ENCODE data around the gene PCCA.

The PCCA gene

DNA sequence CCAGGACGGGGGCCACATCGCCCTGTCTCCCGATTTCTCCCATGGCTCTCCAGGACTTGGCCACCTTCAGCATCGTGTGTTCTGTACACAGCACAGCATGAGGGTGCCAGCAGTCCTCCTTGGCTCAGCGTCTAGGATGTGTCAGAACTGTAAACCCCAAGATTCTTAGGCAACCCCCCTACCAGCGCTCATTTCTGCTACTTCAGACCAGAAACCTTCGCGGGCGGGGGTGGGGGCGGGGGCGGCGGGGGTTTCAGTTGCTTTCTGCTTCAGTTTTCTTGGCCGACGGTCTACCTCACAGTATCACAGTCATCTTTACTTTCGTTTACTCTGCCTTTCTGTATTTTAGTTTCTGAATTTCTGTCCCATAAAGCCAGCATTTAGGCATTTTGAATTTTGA is 417.3 kb downstream of the PCCA start:
- in situ Hi-C loops (cut with MboI; ENCODE audit: low sequenced_read_pairs, unreplicated experiment), result loop anchor here (25.0 kb wide), 1 partner anchor 594 kb away; no protein-coding TSS in a partner anchor

DNA sequence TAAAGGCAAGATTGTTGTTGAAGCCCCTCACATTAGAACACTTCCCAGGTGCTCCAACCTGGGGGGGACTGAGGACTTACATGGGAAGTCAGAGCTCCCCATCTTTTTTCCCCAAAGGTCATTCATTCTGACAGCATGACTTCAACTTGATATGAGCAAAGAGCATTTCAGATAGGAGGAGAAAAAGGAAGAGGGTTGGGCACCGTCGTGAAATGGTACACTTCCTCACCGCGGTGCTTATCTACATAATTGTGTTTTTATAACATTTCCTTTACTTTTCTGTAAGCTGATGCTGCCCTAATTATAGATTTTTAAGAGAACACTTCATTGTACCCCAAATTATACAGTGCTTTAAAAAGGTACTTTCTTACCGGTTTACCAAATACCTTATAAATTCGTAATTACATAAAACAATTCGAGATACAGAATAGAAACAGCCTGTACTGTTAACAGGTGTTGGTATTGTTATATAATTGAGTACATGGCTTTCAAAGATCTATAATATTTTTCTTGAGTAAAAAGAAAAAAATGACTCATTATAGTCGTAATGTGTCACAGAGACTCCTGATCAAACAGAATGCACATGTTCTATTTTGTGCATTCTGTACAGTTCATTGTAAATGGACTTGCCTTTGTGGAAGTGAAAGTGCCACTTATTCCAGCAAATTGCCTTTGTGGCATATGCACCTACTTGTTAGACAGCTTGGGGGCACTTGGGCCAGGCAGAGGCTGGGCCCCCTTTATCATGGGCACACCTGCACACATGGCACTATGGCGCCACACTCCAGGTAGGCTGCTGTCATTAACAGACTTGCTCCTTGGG is 417.9 kb downstream of the PCCA start:
- no peak for DNase-seq (ENCODE audit: low spot score)
- in situ Hi-C loops (cut with MboI; ENCODE audit: low sequenced_read_pairs, unreplicated experiment), result loop anchor here (25.0 kb wide), 1 partner anchor 595 kb away; no protein-coding TSS in a partner anchor

More for the DNA sequence above, 417.3 kb downstream of the PCCA start:
- DNase-seq (ENCODE audit: low spot score), result peak; percentile 74
- TF ChIP-seq, protein P1, sequence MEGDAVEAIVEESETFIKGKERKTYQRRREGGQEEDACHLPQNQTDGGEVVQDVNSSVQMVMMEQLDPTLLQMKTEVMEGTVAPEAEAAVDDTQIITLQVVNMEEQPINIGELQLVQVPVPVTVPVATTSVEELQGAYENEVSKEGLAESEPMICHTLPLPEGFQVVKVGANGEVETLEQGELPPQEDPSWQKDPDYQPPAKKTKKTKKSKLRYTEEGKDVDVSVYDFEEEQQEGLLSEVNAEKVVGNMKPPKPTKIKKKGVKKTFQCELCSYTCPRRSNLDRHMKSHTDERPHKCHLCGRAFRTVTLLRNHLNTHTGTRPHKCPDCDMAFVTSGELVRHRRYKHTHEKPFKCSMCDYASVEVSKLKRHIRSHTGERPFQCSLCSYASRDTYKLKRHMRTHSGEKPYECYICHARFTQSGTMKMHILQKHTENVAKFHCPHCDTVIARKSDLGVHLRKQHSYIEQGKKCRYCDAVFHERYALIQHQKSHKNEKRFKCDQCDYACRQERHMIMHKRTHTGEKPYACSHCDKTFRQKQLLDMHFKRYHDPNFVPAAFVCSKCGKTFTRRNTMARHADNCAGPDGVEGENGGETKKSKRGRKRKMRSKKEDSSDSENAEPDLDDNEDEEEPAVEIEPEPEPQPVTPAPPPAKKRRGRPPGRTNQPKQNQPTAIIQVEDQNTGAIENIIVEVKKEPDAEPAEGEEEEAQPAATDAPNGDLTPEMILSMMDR (IDR thresholded peaks at IDR 0.05; ENCODE audit: borderline replicate concordance, control extremely low read depth, extremely low read depth, insufficient read depth, missing control alignments), result no peak

DNA sequence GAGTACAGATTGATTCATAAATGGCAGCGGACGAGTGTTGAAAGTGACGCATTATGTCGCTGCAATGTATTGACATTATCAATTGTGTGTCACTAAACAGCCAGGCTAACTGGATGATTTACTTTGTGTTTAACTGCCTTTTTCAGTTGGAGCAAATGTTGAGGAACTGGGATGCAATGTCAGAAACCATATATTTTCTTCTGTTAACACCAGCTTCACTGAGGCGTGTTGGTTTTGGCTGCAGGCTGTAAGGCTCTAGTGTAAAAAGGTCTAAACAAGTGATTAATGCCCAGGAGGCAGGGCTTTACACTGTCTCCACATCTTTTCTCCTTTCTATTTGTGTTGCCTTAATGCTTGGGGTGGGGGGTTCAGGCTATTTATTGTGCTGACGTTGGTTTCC is 419.6 kb downstream of the PCCA start:
- no peak for DNase-seq (ENCODE audit: low spot score)

More for the DNA sequence above, 417.9 kb downstream of the PCCA start:
- TF ChIP-seq, protein P1 (IDR thresholded peaks at IDR 0.05; ENCODE audit: borderline replicate concordance, control extremely low read depth, extremely low read depth, insufficient read depth, missing control alignments), result no peak

DNA sequence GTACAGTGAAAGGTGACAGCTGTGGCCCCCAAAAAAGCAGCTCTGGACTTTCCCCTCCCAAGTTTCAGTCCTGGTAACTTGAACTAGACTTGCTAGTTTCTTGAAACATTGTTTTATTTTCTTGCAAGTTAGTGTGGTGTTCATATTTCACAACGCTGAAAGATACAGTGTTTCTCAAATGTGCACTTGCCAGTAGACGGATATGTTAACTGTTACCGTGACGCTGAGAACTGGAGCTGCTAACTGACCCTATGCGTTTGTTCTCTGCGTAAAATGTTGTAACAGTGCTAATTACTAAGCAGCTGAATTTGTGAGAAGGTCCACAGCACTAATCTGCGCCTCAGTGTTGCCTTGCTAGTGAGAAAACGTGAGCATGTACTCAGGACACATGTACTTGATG is 420.1 kb downstream of the PCCA start:
- DNase-seq (ENCODE audit: low spot score), result no peak
- in situ Hi-C loops (cut with MboI; ENCODE audit: low sequenced_read_pairs, unreplicated experiment), result loop anchor here (25.0 kb wide), 1 partner anchor 597 kb away; no protein-coding TSS in a partner anchor
- TF ChIP-seq, protein P1 (IDR thresholded peaks at IDR 0.05; ENCODE audit: borderline replicate concordance, control extremely low read depth, extremely low read depth, insufficient read depth, missing control alignments), result no peak

More for the DNA sequence above, 419.6 kb downstream of the PCCA start:
- in situ Hi-C loops (cut with MboI; ENCODE audit: low sequenced_read_pairs, unreplicated experiment), result loop anchor here (25.0 kb wide), 1 partner anchor 596 kb away; no protein-coding TSS in a partner anchor
- TF ChIP-seq, protein P1 (IDR thresholded peaks at IDR 0.05; ENCODE audit: borderline replicate concordance, control extremely low read depth, extremely low read depth, insufficient read depth, missing control alignments), result no peak

DNA sequence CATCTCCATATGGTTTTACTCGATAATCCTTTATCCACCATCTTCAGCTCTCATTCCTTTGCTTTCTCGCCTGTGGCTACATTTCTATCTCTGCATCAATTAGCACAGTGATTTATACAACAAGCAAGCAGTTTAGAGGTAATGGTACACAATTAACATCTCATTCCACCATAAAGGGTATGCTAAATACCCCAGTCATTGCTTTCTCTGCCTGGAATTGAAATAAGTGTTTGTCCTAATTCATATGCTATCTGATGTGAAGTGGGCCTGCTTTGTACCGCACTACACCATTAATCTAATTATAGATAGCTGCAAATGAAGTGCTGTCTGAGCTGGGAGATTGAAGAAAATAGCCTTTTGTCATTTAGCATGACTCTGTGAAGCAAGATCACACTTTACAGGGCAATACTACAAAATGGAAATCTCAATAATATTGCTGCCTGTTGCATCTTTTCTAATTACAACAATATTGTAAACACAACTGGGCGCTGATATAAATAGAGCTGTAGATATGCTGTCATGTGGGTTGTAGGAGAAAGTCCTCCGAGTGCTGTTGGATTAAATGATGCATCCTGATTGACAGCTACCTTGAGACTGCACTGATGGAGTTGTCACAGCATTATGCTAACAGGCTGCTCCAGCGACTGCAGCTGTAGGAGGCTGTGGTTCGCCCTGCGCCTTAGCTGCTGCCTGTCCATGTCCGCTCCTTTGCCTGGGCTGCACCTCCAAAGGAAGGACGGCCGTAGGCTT is 421.5 kb downstream of the PCCA start:
- TF ChIP-seq, protein P1 (IDR thresholded peaks at IDR 0.05; ENCODE audit: borderline replicate concordance, control extremely low read depth, extremely low read depth, insufficient read depth, missing control alignments), result no peak
- in situ Hi-C loops (cut with MboI; ENCODE audit: low sequenced_read_pairs, unreplicated experiment), result loop anchor here (25.0 kb wide), 1 partner anchor 598 kb away; no protein-coding TSS in a partner anchor
- DNase-seq (ENCODE audit: low spot score), result no peak

DNA sequence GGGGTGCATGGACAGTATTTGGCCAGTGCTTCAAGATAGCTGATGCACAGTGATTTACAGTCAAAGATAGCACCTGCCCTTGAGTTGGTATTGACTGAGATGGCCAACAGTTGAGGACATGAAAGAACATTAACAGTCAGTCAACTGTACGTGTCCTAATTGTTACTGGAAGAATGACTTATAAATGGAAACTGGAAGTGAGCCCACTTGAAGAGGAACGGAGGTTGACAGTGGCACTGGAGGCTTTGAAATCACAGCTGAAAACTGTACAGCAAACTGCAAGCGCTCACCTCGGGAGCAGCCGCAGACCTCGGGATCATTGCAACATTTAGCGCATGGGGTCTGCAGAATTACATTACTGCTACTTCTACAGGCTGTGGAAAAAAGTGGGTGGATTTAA is 422.6 kb downstream of the PCCA start:
- in situ Hi-C loops (cut with MboI; ENCODE audit: low sequenced_read_pairs, unreplicated experiment), result loop anchor here (25.0 kb wide), 1 partner anchor 599 kb away; no protein-coding TSS in a partner anchor
- no peak for DNase-seq (ENCODE audit: low spot score)
- TF ChIP-seq, protein P1 (IDR thresholded peaks at IDR 0.05; ENCODE audit: borderline replicate concordance, control extremely low read depth, extremely low read depth, insufficient read depth, missing control alignments), result no peak

Measured in GM13976 (cell line).